HG02970 (cell line): Measurements from ENCODE around the gene NUDC.
"Not testable (repeated sequence)": the region's sequence is repeated elsewhere in the genome, so short reads cannot be mapped to it uniquely, and the experiment has no call there.

Source experiments
- ATAC-seq: cut with Tn5 transposase; IDR thresholded peaks from one replicate; pipeline ENCODE4 v1.9.1; 2021; ENCODE audit warnings: mild to moderate bottlenecking, moderate library complexity, moderate number of reproducible peaks; ENCODE audit not compliant: unreplicated experiment, low FRiP score

NUDC gene

GRCh38 chr1:26981146-26981846 is 59.8 kb downstream of the NUDC start:
- no peak for ATAC-seq

GRCh38 chr1:26983863-26984262 is 62.3 kb downstream of the NUDC start:
- ATAC-seq, result no peak

DNA sequence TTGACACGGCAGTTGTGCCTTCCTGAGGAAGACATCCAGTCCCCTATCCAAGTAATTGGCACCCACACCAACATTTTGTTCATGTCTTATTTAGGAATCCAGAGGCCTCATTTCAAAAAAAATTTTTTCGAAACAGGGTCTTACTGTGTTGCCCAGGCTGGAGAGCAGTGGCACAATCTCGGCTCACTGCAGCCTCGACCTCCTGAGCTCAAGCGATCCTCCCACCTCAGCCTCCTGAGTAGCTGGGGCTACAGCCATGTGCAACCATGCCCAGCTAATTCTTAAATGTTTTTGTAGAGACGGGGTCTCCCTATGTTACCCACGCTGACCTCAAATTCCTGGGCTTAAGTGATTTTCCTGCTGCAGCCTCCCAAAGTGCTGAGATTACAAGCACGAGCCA is 62.7 kb downstream of the NUDC start:
- no peak for ATAC-seq

DNA sequence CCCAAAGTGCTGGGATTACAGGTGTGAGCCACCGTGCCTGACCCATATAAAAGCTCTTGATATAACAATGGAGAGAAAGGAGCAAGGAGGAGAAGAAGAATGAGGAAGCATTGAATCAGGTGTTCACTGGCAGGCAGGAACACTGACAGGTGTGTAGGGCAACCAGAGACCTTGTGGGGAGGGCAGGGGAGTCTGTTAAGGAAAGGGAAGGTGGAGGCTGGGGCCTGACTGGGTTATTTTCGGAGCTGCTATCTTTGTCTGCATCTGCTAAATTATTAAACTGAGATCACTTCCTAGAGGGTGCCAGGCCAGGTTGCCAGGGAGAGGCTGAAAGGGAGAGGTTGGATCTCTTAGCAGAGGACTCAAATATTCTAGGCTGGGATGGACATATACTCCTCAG is 65.1 kb downstream of the NUDC start:
- no peak for ATAC-seq

DNA sequence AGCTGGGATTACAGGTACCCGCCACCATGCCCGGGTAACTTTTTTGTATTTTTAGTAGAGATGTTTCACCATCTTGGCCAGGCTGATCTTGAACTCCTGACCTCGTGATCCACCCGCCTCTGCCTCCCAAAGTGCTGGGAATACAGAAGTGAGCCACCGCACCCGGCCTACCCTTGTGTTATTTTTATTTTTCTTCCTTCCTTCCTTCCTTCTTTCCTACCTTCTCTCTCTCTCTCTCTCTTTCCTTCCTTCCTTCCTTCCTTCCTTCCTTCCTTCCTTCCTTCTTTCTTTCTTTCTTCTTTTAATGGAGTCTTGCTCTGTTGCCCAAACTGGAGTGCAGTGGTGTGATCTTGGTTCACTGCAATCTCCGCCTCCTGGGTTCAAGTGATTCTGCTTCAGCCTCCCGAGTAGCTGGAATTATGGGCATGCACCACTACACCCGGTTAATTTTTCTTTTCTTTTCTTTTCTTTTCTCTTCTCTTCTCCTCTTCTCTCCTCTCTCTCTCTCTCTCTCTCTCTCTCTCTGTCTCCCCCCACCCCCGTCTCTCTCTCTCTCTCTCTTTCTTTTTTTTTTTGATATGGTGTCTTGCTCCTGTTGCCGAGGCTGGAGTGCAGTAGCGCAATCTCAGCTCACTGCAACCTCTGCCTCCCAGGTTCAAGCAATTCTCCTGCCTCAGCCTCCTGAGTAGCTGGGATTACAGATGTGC is 68.0 kb downstream of the NUDC start:
- ATAC-seq, result not testable (repeated sequence)

GRCh38 chr1:26991310-26992116 is 70.0 kb downstream of the NUDC start:
- ATAC-seq, result no peak

DNA sequence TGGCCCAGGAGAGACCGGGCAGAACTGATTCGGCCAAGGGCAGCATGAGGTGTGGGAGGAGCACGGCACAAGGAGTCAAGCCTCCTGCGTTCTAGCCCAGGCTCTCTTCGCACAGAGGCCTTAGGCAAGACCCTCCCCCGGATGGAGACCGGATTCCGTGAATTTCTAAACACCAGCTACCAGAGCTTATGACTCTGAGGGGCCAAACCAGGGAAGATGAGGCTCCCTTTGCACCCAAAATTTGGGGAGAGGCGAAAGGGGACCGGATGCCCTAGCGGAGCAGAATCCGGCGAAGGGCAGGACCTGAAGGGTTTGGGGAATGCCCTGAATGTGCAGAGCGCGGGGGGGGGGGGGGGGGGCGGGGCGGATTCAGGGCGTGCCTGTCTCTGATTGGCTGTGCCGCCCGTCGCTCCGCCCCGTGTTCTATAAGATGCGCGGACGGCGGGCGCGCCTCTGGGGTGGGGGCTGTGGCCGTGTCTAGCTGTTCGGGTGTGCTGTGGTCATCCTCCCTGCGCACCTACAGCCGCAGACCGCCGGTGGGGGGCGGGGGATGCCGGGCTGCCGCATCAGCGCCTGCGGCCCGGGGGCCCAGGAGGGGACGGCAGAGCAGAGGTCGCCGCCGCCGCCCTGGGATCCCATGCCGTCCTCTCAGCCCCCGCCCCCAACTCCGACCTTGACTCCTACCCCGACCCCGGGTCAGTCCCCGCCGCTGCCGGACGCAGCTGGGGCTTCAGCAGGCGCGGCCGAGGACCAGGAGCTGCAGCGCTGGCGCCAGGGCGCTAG is 71.9 kb downstream of the NUDC start, which contains the start of gene TRNP1:
TSS of gene TRNP1 (plus strand) at position 456 of the 783 bp plus-strand sequence. CDS start at position 551, 95 bp downstream.
- ATAC-seq, result no peak

DNA sequence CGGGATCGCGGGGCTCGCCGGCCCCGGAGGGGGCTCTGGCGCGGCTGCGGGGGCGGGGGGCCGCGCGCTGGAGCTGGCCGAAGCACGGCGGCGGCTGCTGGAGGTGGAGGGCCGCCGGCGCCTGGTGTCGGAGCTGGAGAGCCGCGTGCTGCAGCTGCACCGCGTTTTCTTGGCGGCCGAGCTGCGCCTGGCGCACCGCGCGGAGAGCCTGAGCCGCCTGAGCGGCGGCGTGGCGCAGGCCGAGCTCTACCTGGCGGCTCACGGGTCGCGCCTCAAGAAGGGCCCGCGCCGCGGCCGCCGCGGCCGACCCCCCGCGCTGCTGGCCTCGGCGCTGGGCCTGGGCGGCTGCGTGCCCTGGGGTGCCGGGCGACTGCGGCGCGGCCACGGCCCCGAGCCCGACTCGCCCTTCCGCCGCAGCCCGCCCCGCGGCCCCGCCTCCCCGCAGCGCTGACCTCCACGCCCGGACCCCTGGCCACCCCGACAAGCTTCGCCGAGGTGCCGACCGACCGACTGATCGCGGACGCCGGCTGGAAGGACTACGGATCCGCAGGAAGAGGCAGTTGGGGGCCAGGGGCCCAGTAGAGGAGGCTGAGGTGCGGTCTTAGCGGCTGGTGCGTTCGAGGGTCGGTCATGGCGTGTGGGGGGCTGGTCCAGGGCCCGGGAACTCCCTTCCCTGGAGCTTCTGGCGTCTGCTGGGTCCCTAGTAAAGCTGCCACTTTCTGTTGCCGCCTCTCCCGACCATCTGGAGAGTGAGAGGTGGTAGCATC is 72.7 kb downstream of the NUDC start:
- no peak for ATAC-seq

DNA sequence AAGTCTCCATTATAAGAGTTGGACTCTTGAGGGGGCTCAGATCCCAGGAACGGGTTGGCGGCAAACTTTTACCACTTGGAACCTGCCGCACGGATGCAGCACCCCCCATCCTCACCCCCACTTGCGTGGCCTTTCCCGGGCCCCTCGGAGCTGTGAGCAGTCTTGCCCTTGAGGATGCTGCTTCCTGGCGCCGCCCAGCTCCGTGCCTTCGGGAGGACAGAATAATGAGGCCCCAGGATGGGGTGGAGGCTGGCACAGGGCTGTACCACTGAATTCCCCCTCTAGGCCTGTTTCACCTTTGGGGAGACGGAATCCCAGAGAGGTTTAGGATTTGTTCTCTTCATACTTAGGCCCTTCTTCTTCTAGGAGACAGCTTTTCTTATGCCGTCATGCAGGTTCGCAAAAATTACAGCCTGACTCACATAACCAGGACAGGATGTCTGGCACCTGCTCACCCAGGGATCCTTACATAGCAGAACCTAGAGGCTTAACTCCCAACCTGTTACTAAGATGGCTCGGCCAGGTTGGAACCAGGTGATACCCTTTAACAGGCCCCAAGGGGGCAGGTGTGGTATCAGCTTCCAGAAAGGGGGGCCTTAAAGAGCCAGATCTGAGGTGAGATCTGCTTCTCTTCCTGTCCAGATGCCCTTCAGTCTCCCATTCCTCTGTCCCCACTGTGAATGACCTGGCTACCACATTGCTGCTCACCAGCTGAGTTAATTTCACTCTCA is 73.4 kb downstream of the NUDC start:
- no peak for ATAC-seq

DNA sequence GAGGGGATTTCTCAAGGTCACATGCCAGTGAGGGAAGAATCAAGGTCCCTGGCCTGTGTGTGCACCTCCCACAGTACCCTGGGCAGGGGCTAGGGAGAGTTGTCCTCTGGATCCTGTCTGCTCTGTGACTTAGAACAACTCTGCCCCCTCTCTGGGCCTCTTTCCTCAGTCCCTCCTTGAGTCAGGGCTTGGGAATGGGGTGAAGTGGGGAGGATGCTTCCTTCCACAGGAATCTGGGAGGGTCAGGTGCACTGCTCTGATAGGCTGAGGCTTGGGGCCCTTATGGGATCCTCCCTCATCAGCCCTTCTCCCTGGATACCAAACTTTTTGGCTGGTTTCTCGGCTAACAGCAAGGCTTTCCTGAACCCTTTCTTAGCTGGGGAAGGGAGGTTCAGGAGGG is 74.5 kb downstream of the NUDC start:
- no peak for ATAC-seq
